ENCODE measurements around the gene GRHL3. TPM values are rescaled to one million over a fixed set of nuclear protein-coding genes. Genes with fewer than 3 reads are reported as not detected.

GRHL3 gene
- total RNA-seq, 2 experiments from 2014 or later: not detected

DNA sequence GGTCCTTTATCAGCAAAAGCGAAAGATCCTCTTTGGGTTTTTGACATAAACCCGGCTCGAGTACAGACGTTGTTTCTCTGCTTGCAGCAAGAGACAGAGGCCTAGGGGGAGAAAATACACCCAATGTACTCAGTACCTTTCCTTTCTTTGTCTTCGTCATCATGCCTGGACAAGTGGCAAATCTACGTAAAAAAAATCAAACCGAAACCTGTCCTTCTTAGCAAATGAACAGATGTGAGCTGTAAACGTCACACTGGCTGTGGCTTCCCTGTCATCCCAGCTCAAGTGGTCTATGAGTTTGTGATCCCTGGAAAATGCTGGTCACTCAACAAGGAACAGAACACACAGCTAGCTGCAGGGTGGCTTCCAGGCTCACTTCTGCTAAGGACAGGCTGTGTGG is 54.6 kb downstream of the GRHL3 start:
- Mint-ChIP-seq H3K4me3 (no peak overlapping the region), H3K9me3 (no peaks in the 10 kb centered on the region), H3K27ac (no peak overlapping the region), H3K36me3 (ENCODE audit: low read depth) (no peaks in the 10 kb centered on the region), H3K27me3 (no peaks in the 10 kb centered on the region), H3K4me1 (ENCODE audit: low read depth) (no peaks in the 10 kb centered on the region)
- CTCF ChIA-PET: interaction anchor here (1.0 to 4.7 kb wide), 2 partner anchors 11 to 18 kb away, joined by 3 to 29 read pairs; no protein-coding TSS in a partner anchor
- intact Hi-C loops (cut with micrococcal nuclease): no loop called here
- POLR2A ChIA-PET: no interaction called here
- TF ChIP-seq, protein P1, sequence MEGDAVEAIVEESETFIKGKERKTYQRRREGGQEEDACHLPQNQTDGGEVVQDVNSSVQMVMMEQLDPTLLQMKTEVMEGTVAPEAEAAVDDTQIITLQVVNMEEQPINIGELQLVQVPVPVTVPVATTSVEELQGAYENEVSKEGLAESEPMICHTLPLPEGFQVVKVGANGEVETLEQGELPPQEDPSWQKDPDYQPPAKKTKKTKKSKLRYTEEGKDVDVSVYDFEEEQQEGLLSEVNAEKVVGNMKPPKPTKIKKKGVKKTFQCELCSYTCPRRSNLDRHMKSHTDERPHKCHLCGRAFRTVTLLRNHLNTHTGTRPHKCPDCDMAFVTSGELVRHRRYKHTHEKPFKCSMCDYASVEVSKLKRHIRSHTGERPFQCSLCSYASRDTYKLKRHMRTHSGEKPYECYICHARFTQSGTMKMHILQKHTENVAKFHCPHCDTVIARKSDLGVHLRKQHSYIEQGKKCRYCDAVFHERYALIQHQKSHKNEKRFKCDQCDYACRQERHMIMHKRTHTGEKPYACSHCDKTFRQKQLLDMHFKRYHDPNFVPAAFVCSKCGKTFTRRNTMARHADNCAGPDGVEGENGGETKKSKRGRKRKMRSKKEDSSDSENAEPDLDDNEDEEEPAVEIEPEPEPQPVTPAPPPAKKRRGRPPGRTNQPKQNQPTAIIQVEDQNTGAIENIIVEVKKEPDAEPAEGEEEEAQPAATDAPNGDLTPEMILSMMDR (IDR thresholded peaks at IDR 0.05): no peak
- ATAC-seq: no peak
- DNase-seq: no peak

DNA sequence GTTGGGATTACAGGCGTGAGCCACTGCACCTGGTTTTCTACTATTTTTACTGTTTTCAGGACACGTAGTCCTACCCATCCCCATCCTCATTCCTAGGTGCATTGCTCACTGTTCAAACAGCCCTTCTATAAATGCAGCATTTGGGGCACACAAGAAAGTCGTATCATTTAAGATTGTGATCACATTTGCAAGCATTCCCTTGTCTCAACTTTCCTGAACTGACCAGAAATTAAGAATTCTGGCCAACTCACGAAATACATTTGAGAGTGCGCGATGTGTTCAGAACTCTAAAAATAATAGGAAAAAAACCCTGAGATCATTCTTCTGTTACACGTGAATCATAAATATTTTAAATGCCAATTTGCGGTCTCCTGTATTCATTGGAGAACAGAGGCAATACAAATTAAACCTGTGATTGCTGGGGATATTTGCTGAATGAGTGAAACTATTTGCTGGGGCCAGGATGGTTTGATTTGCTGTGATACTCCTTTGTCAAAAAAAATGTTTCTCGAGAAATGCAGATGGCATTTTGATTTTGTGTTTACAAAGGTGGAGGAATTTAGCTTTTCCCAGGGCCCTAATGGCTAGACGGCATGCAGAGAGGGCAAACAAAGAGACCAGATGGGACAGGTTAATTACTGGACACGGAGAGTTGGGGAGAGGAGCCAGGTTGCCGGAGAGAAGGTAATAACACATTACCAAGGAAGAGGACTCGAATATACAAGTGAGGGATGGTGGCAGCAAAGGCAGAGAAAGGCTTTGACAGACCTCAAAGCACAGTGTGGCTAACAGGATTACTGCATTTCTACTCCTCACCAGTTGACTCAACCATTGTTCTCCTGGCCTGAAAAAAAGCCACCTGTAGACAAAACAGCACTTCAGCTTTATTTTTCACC is 56.0 kb downstream of the GRHL3 start:
- no peaks in the 10 kb centered on the region for H3K4me1 Mint-ChIP-seq (ENCODE audit: low read depth)
- H3K4me3 Mint-ChIP-seq: no peak overlapping the region
- TF ChIP-seq, protein P1 (IDR thresholded peaks at IDR 0.05): no peak
- no peak overlapping the region for H3K27ac Mint-ChIP-seq
- H3K9me3 Mint-ChIP-seq: no peaks in the 10 kb centered on the region
- ATAC-seq (no peak), DNase-seq (no peak)
- POLR2A ChIA-PET: no interaction called here
- CTCF ChIA-PET: interaction anchor here (1.3 kb wide), 1 partner anchor 16 kb away, joined by 3 read pairs; no protein-coding TSS in a partner anchor
- H3K27me3 Mint-ChIP-seq: no peaks in the 10 kb centered on the region
- H3K36me3 Mint-ChIP-seq (ENCODE audit: low read depth): no peaks in the 10 kb centered on the region
- intact Hi-C loops (cut with micrococcal nuclease): no loop called here

DNA sequence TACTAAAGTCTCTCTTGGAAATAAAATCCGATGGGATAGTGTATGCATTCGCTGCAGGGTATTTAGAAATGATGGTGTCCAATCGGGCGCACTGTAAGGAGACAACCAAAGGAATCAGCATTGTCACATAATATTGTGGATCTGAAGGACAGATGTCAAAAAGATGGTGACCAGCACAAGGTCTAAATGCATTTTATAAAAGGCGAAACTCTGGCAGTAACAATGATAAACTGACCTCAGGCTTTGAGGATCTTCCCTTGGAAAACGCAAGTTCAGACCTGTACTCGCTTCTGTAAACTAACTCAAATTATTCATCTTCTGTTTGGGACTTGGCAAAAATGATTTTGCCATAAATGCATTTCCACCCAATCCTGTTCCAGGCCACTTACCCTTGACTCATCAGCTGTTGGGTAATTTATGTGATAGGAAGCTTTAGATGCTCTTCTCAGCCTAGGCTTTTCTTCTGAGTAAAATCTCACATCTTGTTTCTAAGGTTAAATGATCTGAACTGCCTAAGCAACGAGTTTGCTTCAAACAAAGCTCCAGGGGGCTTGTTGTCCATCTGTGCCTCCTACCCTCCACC is 60.7 kb downstream of the GRHL3 start:
- Mint-ChIP-seq H3K27ac (no peak overlapping the region), H3K36me3 (ENCODE audit: low read depth) (peaks cover 3% of the 10 kb centered on the region), H3K27me3 (no peaks in the 10 kb centered on the region), H3K4me3 (no peak overlapping the region), H3K9me3 (no peaks in the 10 kb centered on the region), H3K4me1 (ENCODE audit: low read depth) (peaks cover 8% of the 10 kb centered on the region)
- TF ChIP-seq, protein P1 (IDR thresholded peaks at IDR 0.05): no peak
- intact Hi-C loops (cut with micrococcal nuclease): no loop called here
- CTCF ChIA-PET: interaction anchor here (1.1 to 3.8 kb wide), 4 partner anchors 12 to 229 kb away, joined by 3 to 28 read pairs (median 10); no protein-coding TSS in a partner anchor
- DNase-seq (no peak), ATAC-seq (no peak)
- POLR2A ChIA-PET: interaction anchor here (0.6 to 1.3 kb wide), 2 partner anchors 12 to 302 kb away, joined by 3 read pairs; no protein-coding TSS in a partner anchor

DNA sequence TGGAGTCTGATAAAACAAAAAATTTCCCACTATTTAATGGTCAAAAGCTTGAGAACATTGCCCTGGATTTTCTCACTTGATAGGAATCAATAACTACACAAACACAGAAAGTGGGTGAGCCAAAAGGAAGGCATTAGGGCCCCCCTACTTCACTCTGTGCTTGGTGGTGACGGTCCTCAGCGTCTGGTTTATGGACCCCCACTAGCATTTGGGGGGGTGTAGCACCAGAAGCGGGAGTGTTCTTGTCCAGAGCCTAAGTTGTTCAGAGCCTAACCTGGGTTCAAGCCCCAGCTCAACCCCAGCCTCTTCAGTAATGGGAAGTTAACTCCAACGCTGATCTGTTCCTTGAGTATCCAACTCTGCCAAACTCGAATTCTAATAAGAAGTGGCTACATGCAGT is 61.4 kb downstream of the GRHL3 start:
- Mint-ChIP-seq H3K27me3 (no peaks in the 10 kb centered on the region), H3K4me3 (no peak overlapping the region), H3K27ac (no peak overlapping the region), H3K9me3 (no peaks in the 10 kb centered on the region), H3K4me1 (ENCODE audit: low read depth) (peaks cover 14% of the 10 kb centered on the region), H3K36me3 (ENCODE audit: low read depth) (peaks cover 3% of the 10 kb centered on the region)
- ChIA-PET CTCF (interaction anchor here (1.1 to 3.8 kb wide), 3 partner anchors 12 to 230 kb away, joined by 3 to 28 read pairs (median 16); no protein-coding TSS in a partner anchor), POLR2A (no interaction called here)
- intact Hi-C loops (cut with micrococcal nuclease): no loop called here
- DNase-seq: no peak
- ATAC-seq: no peak
- TF ChIP-seq, protein P1 (IDR thresholded peaks at IDR 0.05): no peak

Measured in activated CD8-positive, alpha-beta T cell treated with anti-CD3 and anti-CD28 coated beads for 36 hours (primary cell).